Skeletal muscle tissue (tissue), 4 donors: ENCODE measurements around the gene R3HDM1. TPM values are rescaled to one million over a fixed set of nuclear protein-coding genes. Genes with fewer than 3 reads are reported as not detected.
"Not testable (repeated sequence)": the region's sequence is repeated elsewhere in the genome, so short reads cannot be mapped to it uniquely, and the experiment has no call there.

ENCODE experiments used
- H3K27ac ChIP-seq: one replicate; pipeline ENCODE4 v1.7.0; 2013; ENCODE audit warnings: mild to moderate bottlenecking, low read depth, low read length, inconsistent platforms
- H3K27me3 ChIP-seq, 3 donors: one replicate each; pipeline ENCODE4 v1.7.0; 2013; ENCODE audit warnings: low read length in 3 of 3; ENCODE audit not compliant: control insufficient read depth in 3 of 3, insufficient read depth in 3 of 3
- H3K36me3 ChIP-seq, 3 donors: one replicate each; pipeline ENCODE4 v1.7.0; 2013; ENCODE audit warnings: low read length in 3 of 3; ENCODE audit not compliant: control insufficient read depth in 3 of 3, insufficient read depth in 3 of 3
- H3K4me1 ChIP-seq, 3 donors: one replicate each; pipeline ENCODE4 v1.7.0; 2013; ENCODE audit warnings: low read length in 3 of 3, mild to moderate bottlenecking in 3 of 3; ENCODE audit not compliant: control insufficient read depth in 3 of 3, insufficient read depth in 3 of 3
- H3K4me3 ChIP-seq, 3 donors: one replicate each; pipeline ENCODE4 v1.7.0; 2013; ENCODE audit warnings: low read length in 3 of 3
- H3K9ac ChIP-seq, 3 donors: one replicate each; pipeline ENCODE4 v1.7.0; 2013; ENCODE audit warnings: low read length in 3 of 3, mild to moderate bottlenecking in 3 of 3, moderate library complexity in 2 of 3, low read depth in 1 of 3
- H3K9me3 ChIP-seq, 3 donors: one replicate each; pipeline ENCODE4 v1.7.0; 2013; ENCODE audit warnings: low read length in 3 of 3; ENCODE audit not compliant: control insufficient read depth in 3 of 3
- total RNA-seq: library from RNA; depleted of rRNA; stranded (reverse); fragments of >200 nt; gene quantifications from one replicate; pipeline ENCODE4 v1.2.3, GENCODE V29; 2014
- donor health status: Osteomylitis.

The R3HDM1 gene
- total RNA-seq = 9.9 TPM

- Histone ChIP-seq H3K4me3 (peak within 1 kb of the TSS; percentile 91 to 99 (median 95)), H3K27ac (peak within 1 kb of the TSS; percentile 97), H3K36me3 (no peaks in the 10 kb centered on the region), H3K4me1 (peaks cover 0 to 17% (median 11%) of the 10 kb centered on the region in 3 donors), H3K9ac (peak within 1 kb of the TSS; percentile 79 to 96 (median 95)), H3K27me3 (no peaks in the 10 kb centered on the region), H3K9me3 (no peaks in the 10 kb centered on the region)
Measured at GRCh38 chr2:135531231-135532197, at the start of gene R3HDM1. Gene R3HDM1 (plus strand): TSS chr2:135531484. CDS start chr2:135604846, 73,362 bp downstream.

GRCh38 chr2:135485441-135485840, 45.8 kb upstream of the R3HDM1 start:
- Histone ChIP-seq H3K9ac (no peak overlapping the region), H3K4me1 (no peaks in the 10 kb centered on the region), H3K4me3 (no peak overlapping the region), H3K36me3 (peaks cover 0 to 2% (median 0%) of the 10 kb centered on the region in 3 donors), H3K27ac (no peak overlapping the region), H3K9me3 (no peaks in the 10 kb centered on the region), H3K27me3 (no peaks in the 10 kb centered on the region)

GRCh38 chr2:135490376-135490775, 40.9 kb upstream of the R3HDM1 start:
- Histone ChIP-seq H3K4me1 (peaks cover 0 to 2% (median 0%) of the 10 kb centered on the region in 3 donors), H3K9ac (no peak overlapping the region), H3K9me3 (no peaks in the 10 kb centered on the region), H3K36me3 (no peaks in the 10 kb centered on the region), H3K27me3 (no peaks in the 10 kb centered on the region), H3K27ac (no peak overlapping the region), H3K4me3 (no peak overlapping the region)

- Histone ChIP-seq H3K9me3 (no peaks in the 10 kb centered on the region), H3K4me3 (no peak overlapping the region), H3K4me1 (peaks cover 0 to 2% (median 0%) of the 10 kb centered on the region in 3 donors), H3K9ac (peak overlapping the region in 1 of 3 donors; percentile 11), H3K27me3 (no peaks in the 10 kb centered on the region), H3K36me3 (no peaks in the 10 kb centered on the region), H3K27ac (peak overlapping the region; percentile 67)
Measured at GRCh38 chr2:135494503-135494902, 36.8 kb upstream of the R3HDM1 start.

- Histone ChIP-seq H3K9ac (no peak overlapping the region), H3K27ac (peak overlapping the region; percentile 67), H3K36me3 (no peaks in the 10 kb centered on the region), H3K4me3 (no peak overlapping the region), H3K27me3 (no peaks in the 10 kb centered on the region), H3K4me1 (peaks cover 0 to 2% (median 0%) of the 10 kb centered on the region in 3 donors), H3K9me3 (no peaks in the 10 kb centered on the region)
Measured at GRCh38 chr2:135494917-135495316, 36.4 kb upstream of the R3HDM1 start.

GRCh38 chr2:135498588-135498987, 32.7 kb upstream of the R3HDM1 start:
- not testable (repeated sequence) for H3K27me3 ChIP-seq, H3K27ac ChIP-seq, H3K4me3 ChIP-seq, H3K4me1 ChIP-seq, H3K36me3 ChIP-seq, H3K9me3 ChIP-seq, H3K9ac ChIP-seq

GRCh38 chr2:135504811-135505210, 26.5 kb upstream of the R3HDM1 start:
- Histone ChIP-seq H3K9ac (no peak overlapping the region), H3K36me3 (no peaks in the 10 kb centered on the region), H3K4me1 (no peaks in the 10 kb centered on the region), H3K4me3 (no peak overlapping the region), H3K27ac (no peak overlapping the region), H3K9me3 (no peaks in the 10 kb centered on the region), H3K27me3 (no peaks in the 10 kb centered on the region)

- Histone ChIP-seq H3K9ac (no peak overlapping the region), H3K27me3 (no peaks in the 10 kb centered on the region), H3K36me3 (peaks cover 0 to 2% (median 0%) of the 10 kb centered on the region in 3 donors), H3K27ac (no peak overlapping the region), H3K4me1 (no peaks in the 10 kb centered on the region), H3K9me3 (peaks cover 0 to 2% (median 0%) of the 10 kb centered on the region in 3 donors), H3K4me3 (no peak overlapping the region)
Measured at GRCh38 chr2:135510577-135510976, 20.7 kb upstream of the R3HDM1 start.

- Histone ChIP-seq H3K4me1 (no peaks in the 10 kb centered on the region), H3K4me3 (no peak overlapping the region), H3K9me3 (peaks cover 0 to 2% (median 0%) of the 10 kb centered on the region in 3 donors), H3K27me3 (no peaks in the 10 kb centered on the region), H3K9ac (no peak overlapping the region), H3K36me3 (peaks cover 0 to 2% (median 0%) of the 10 kb centered on the region in 3 donors), H3K27ac (no peak overlapping the region)
Measured at GRCh38 chr2:135512099-135512498, 19.2 kb upstream of the R3HDM1 start.

GRCh38 chr2:135525786-135526185, 5.5 kb upstream of the R3HDM1 start:
- no peak overlapping the region for H3K27ac ChIP-seq
- H3K36me3 ChIP-seq = no peaks in the 10 kb centered on the region
- no peak overlapping the region for H3K4me3 ChIP-seq
- H3K9ac ChIP-seq = no peak overlapping the region
- no peaks in the 10 kb centered on the region for H3K9me3 ChIP-seq
- peaks cover 0 to 12% (median 3%) of the 10 kb centered on the region in 3 donors for H3K4me1 ChIP-seq
- H3K27me3 ChIP-seq = no peaks in the 10 kb centered on the region
